GM06990 (cell line): Measurements from ENCODE around the gene LRP1B.
"Not testable (repeated sequence)": the region's sequence is repeated elsewhere in the genome, so short reads cannot be mapped to it uniquely, and the experiment has no call there.

Experiments
- DNase-seq: peaks from one replicate; pipeline ENCODE4 v3.0.0-alpha.2; 2011; ENCODE audit not compliant: insufficient read length; ENCODE audit errors: extremely low read depth
- H3K27me3 ChIP-seq: replicated peaks from 2 replicates; pipeline ENCODE4 v1.6.0; 2011; ENCODE audit warnings: low read length; ENCODE audit not compliant: control insufficient read depth, insufficient read depth
- H3K36me3 ChIP-seq: 2 replicates; pipeline ENCODE4 v1.5.1; 2011; ENCODE audit warnings: low read length; ENCODE audit not compliant: control insufficient read depth, insufficient read depth
- H3K4me3 ChIP-seq: replicated peaks from 2 replicates; pipeline ENCODE4 v1.5.1; 2011; ENCODE audit warnings: low read depth, mild to moderate bottlenecking, control low read depth, low read length
- TF ChIP-seq, protein P1 (sequence below): IDR thresholded peaks from 2 replicates; pipeline ENCODE4 v1.5.1; 2011; ENCODE audit warnings: low read length, control low read depth, mild to moderate bottlenecking, inconsistent platforms; ENCODE audit not compliant: insufficient read depth, poor library complexity, severe bottlenecking

The LRP1B gene

GRCh38 chr2:140436936-140437335 lies 1693.9 kb downstream of the LRP1B start:
- no peak for DNase-seq
- no peaks in the 10 kb centered on the region for H3K27me3 ChIP-seq
- TF ChIP-seq, protein P1, sequence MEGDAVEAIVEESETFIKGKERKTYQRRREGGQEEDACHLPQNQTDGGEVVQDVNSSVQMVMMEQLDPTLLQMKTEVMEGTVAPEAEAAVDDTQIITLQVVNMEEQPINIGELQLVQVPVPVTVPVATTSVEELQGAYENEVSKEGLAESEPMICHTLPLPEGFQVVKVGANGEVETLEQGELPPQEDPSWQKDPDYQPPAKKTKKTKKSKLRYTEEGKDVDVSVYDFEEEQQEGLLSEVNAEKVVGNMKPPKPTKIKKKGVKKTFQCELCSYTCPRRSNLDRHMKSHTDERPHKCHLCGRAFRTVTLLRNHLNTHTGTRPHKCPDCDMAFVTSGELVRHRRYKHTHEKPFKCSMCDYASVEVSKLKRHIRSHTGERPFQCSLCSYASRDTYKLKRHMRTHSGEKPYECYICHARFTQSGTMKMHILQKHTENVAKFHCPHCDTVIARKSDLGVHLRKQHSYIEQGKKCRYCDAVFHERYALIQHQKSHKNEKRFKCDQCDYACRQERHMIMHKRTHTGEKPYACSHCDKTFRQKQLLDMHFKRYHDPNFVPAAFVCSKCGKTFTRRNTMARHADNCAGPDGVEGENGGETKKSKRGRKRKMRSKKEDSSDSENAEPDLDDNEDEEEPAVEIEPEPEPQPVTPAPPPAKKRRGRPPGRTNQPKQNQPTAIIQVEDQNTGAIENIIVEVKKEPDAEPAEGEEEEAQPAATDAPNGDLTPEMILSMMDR, result no peak

DNA sequence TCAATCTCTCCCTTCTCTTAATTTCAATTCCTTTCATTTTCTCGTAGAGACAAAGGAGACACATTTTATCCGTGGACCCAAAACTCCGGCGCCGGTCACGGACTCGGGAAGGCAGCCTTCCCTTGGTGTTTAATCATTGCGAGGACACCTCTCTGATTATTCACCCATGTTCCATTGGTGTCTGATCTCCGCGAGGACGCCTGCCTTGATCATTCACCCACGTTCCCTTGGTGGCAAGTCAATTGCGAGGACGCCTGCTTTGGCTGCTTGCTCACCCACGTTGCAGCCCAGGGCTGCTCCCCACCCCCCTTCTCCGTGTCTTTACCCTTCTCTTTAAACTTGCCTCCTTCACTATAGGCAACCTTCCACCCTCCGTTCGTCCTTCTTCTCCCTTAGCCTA lies 1703.8 kb downstream of the LRP1B start:
- not testable (repeated sequence) for DNase-seq, H3K36me3 ChIP-seq

More at GRCh38 chr2:140436936-140437335, 1693.9 kb downstream of the LRP1B start:
- no peak overlapping the region for H3K4me3 ChIP-seq
- no peaks in the 10 kb centered on the region for H3K36me3 ChIP-seq

DNA sequence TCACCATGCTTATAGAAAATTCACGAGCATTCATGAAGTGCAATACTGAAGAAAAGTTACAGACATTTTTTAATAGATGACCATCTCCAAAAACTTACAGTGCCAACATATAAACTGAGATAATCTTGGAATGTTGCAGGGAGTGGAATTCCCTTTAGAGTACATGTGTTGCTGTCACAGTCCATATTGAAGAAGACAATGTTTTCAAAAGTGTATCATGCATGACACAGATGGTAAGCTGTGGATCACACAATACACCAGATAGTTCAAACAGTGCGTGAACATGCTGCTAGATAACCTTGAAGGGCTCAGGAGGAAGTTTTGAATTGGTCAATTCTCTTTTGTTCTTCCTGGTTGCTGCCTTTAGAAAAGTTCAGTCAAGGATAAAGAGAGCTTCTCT lies 1706.3 kb downstream of the LRP1B start:
- H3K4me3 ChIP-seq, result no peak overlapping the region
- no peaks in the 10 kb centered on the region for H3K27me3 ChIP-seq
- no peaks in the 10 kb centered on the region for H3K36me3 ChIP-seq
- TF ChIP-seq, protein P1, result no peak
- no peak for DNase-seq

More for the DNA sequence above, 1703.8 kb downstream of the LRP1B start:
- not testable (repeated sequence) for H3K27me3 ChIP-seq, H3K4me3 ChIP-seq

GRCh38 chr2:140422759-140423158 lies 1708.1 kb downstream of the LRP1B start:
- DNase-seq, result no peak
- TF ChIP-seq, protein P1, result no peak
- no peak overlapping the region for H3K4me3 ChIP-seq
- no peaks in the 10 kb centered on the region for H3K27me3 ChIP-seq
- no peaks in the 10 kb centered on the region for H3K36me3 ChIP-seq

DNA sequence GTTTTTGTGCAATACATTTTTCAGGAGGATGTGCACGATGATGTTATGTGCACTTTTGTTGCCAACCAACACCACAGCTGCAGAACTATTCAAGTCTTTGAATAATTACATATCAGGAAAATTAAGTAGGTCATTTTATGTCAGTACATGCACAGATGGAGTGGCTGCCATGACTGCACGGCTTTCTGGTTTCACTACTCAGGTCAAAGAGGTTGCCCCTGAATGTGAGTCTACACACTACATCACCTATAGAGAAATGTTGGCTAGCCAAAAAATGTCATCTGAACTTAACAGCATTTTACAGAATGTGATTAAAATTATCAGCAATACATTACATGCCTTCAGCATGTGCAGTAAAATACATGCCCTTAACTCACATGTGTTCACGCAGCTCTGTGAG lies 1713.3 kb downstream of the LRP1B start:
- no peak overlapping the region for H3K4me3 ChIP-seq
- TF ChIP-seq, protein P1, result no peak
- H3K27me3 ChIP-seq, result no peaks in the 10 kb centered on the region
- no peaks in the 10 kb centered on the region for H3K36me3 ChIP-seq
- DNase-seq, result no peak

DNA sequence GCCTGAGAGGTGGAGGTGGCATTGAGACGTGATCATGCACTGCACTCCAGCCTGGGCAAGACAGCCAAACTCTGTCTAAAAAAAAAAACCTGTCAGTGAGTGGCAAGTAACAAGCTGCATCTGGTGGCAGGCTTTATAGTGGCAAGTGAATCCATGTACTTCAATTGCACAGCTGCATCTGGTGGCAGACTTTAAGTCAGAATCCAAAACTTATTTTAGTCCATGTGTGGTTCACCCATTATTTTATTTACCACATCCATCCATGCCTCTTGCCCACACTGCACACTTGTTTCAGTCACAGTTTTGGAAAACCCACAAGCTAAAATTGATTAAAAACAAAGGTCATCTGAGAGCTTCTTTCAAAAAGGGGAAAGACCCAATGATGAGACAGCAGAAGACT lies 1714.2 kb downstream of the LRP1B start:
- no peak overlapping the region for H3K4me3 ChIP-seq
- TF ChIP-seq, protein P1, result no peak
- DNase-seq, result no peak
- no peaks in the 10 kb centered on the region for H3K36me3 ChIP-seq
- H3K27me3 ChIP-seq, result no peaks in the 10 kb centered on the region

GRCh38 chr2:140415035-140415434 lies 1715.8 kb downstream of the LRP1B start:
- H3K4me3 ChIP-seq, DNase-seq, H3K27me3 ChIP-seq: not testable (repeated sequence)

More at GRCh38 chr2:140415035-140415434, 1715.8 kb downstream of the LRP1B start:
- not testable (repeated sequence) for H3K36me3 ChIP-seq
